ENCODE results near the gene WDCP.

The WDCP gene

GRCh38 chr2:24009680-24010476, 37.3 kb downstream of the WDCP start, which contains the start of gene MFSD2B:
MFSD2B (plus strand) TSS chr2:24010085; CDS start chr2:24010097, 12 bp downstream.
- no peaks in the 10 kb centered on the region for H3F3A ChIP-seq (ENCODE audit: insufficient read depth, low read length)
- no peak within 1 kb of the TSS for H3K9ac ChIP-seq (ENCODE audit: low read length)
- no peak within 1 kb of the TSS for H2AFZ ChIP-seq (ENCODE audit: low read length)
- peaks cover 3% of the 10 kb centered on the region; the same call in 1 of the 2 replicates for H3K27me3 ChIP-seq (ENCODE audit: insufficient read depth, low read length)
- H3K27ac ChIP-seq (ENCODE audit: low read depth, low read length, poor library complexity, severe bottlenecking) = no peak within 1 kb of the TSS
- H4K20me1 ChIP-seq (ENCODE audit: insufficient read depth, low read length) = no peaks in the 10 kb centered on the region
- peak within 1 kb of the TSS; percentile 24 for H3K4me3 ChIP-seq (ENCODE audit: low read depth, low read length, poor library complexity, severe bottlenecking)
- no peak for TF ChIP-seq EZH2 (IDR thresholded peaks at IDR 0.05; ENCODE audit: borderline replicate concordance, low read length)
- TF ChIP-seq CTCF (IDR thresholded peaks at IDR 0.05; ENCODE audit: low read length) = no peak
- no peaks in the 10 kb centered on the region for H3K79me2 ChIP-seq (ENCODE audit: insufficient read depth, low read length)
- no peaks in the 10 kb centered on the region for H3K4me1 ChIP-seq (ENCODE audit: insufficient read depth, low read length, severe bottlenecking)
- H3K36me3 ChIP-seq (ENCODE audit: insufficient read depth, low read length) = no peaks in the 10 kb centered on the region
- H3K9me3 ChIP-seq (ENCODE audit: low read length) = no peaks in the 10 kb centered on the region
- H3K4me2 ChIP-seq (ENCODE audit: low read length) = peak within 1 kb of the TSS; percentile 48; the same call in 1 of the 2 replicates
- no peaks in the 10 kb centered on the region for H3K9me2 ChIP-seq (ENCODE audit: low read depth, low read length)

- Histone ChIP-seq H3K4me3 (ENCODE audit: low read depth, low read length, poor library complexity, severe bottlenecking) (no peak overlapping the region), H3K4me1 (ENCODE audit: insufficient read depth, low read length, severe bottlenecking) (no peaks in the 10 kb centered on the region), H3K79me2 (ENCODE audit: insufficient read depth, low read length) (no peaks in the 10 kb centered on the region), H3K4me2 (ENCODE audit: low read length) (no peak overlapping the region), H2AFZ (ENCODE audit: low read length) (no peak overlapping the region), H4K20me1 (ENCODE audit: insufficient read depth, low read length) (no peaks in the 10 kb centered on the region), H3K9ac (ENCODE audit: low read length) (no peak overlapping the region), H3K27me3 (ENCODE audit: insufficient read depth, low read length) (peaks cover 3% of the 10 kb centered on the region; the same call in 1 of the 2 replicates), H3K36me3 (ENCODE audit: insufficient read depth, low read length) (no peaks in the 10 kb centered on the region), H3F3A (ENCODE audit: insufficient read depth, low read length) (no peaks in the 10 kb centered on the region), H3K9me3 (ENCODE audit: low read length) (no peaks in the 10 kb centered on the region), H3K27ac (ENCODE audit: low read depth, low read length, poor library complexity, severe bottlenecking) (no peak overlapping the region), H3K9me2 (ENCODE audit: low read depth, low read length) (no peaks in the 10 kb centered on the region)
- TF ChIP-seq CTCF (IDR thresholded peaks at IDR 0.05; ENCODE audit: low read length) = no peak
- TF ChIP-seq EZH2 (IDR thresholded peaks at IDR 0.05; ENCODE audit: borderline replicate concordance, low read length) = no peak
Measured at GRCh38 chr2:24009367-24009679, 37.9 kb downstream of the WDCP start.

DNA sequence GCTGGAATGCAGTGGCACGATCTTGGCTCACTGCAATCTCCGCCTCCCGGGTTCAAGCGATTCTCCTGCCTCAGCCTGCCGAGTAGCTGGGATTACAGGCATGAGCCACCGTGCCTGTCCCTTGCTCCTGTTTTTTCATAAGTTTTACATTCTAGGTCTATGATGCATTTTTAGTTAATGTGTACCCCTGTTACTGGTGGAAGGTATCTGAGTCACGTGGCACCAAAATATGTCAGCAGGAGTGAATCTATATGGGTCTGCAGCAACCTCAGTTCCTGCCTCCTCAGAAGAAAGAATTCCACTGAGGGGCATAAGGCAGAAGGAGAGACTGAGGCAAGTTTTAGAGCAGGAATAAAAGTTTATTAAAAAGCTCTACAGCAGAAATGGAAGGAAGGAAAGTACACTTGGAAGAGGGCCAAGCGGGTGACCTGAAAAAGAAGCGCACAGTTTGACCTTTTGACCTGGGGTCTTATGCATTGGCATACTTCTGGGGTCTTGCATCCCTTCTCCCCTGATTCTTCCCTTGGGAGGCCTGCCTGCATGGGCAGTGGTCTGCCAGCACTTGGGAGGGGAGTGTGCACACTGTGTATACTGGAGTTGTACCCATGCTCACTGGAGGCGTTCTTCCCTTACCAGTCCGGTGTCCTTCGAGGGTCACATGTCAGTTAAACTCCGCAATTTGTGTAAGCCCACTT, 38.4 kb downstream of the WDCP start:
- Histone ChIP-seq H3K79me2 (ENCODE audit: insufficient read depth, low read length) (no peaks in the 10 kb centered on the region), H3K4me2 (ENCODE audit: low read length) (no peak overlapping the region), H3K27me3 (ENCODE audit: insufficient read depth, low read length) (peaks cover 3% of the 10 kb centered on the region; the same call in 1 of the 2 replicates), H3K9me2 (ENCODE audit: low read depth, low read length) (no peaks in the 10 kb centered on the region), H3K4me3 (ENCODE audit: low read depth, low read length, poor library complexity, severe bottlenecking) (no peak overlapping the region), H3K9me3 (ENCODE audit: low read length) (no peaks in the 10 kb centered on the region), H3K27ac (ENCODE audit: low read depth, low read length, poor library complexity, severe bottlenecking) (no peak overlapping the region), H4K20me1 (ENCODE audit: insufficient read depth, low read length) (no peaks in the 10 kb centered on the region), H3F3A (ENCODE audit: insufficient read depth, low read length) (no peaks in the 10 kb centered on the region), H3K36me3 (ENCODE audit: insufficient read depth, low read length) (no peaks in the 10 kb centered on the region), H3K4me1 (ENCODE audit: insufficient read depth, low read length, severe bottlenecking) (no peaks in the 10 kb centered on the region), H2AFZ (ENCODE audit: low read length) (no peak overlapping the region), H3K9ac (ENCODE audit: low read length) (no peak overlapping the region)
- no peak for TF ChIP-seq CTCF (IDR thresholded peaks at IDR 0.05; ENCODE audit: low read length)

Data from OCI-LY1 (cell line).